H54 (cell line): Measurements from ENCODE around the gene BRAP.
"Not testable (repeated sequence)": the region's sequence is repeated elsewhere in the genome, so short reads cannot be mapped to it uniquely, and the experiment has no call there.

Experiments used
- DNase-seq: peaks from one replicate; pipeline ENCODE4 v3.0.0; 2011; ENCODE audit warnings: low spot score, mixed read lengths; ENCODE audit not compliant: insufficient read length
- FAIRE-seq: peaks from 3 replicates; lab custom pipeline; 2011; peaks lifted over from hg19 to GRCh38; lab: Jason Lieb, UNC
- POLR2A ChIP-seq: IDR thresholded peaks from 2 replicates; pipeline ENCODE4 v1.6.1; 2011; ENCODE audit warnings: low read depth, mild to moderate bottlenecking, low read length

BRAP gene

GRCh38 chr12:111692575-111693210 lies 6.9 kb upstream of the BRAP start:
- FAIRE-seq (no peak), DNase-seq (no peak)
- TF ChIP-seq POLR2A: no peak

GRCh38 chr12:111691262-111691661 lies 5.5 kb upstream of the BRAP start:
- DNase-seq: no peak
- FAIRE-seq: no peak
- TF ChIP-seq POLR2A: no peak

GRCh38 chr12:111687952-111688351 lies 2.2 kb upstream of the BRAP start:
- TF ChIP-seq POLR2A: no peak
- DNase-seq (no peak), FAIRE-seq (no peak)

- DNase-seq (no peak), FAIRE-seq (no peak)
- no peak for TF ChIP-seq POLR2A
Measured at GRCh38 chr12:111687255-111687654, 1.5 kb upstream of the BRAP start.

GRCh38 chr12:111686574-111687105 lies 884 bp upstream of the BRAP start:
- peak; percentile 6 for FAIRE-seq
- TF ChIP-seq POLR2A: no peak

GRCh38 chr12:111685322-111685810 lies 390 bp downstream of the BRAP start:
- FAIRE-seq: no peak
- DNase-seq: no peak
- no peak for TF ChIP-seq POLR2A

More at GRCh38 chr12:111686574-111687105, 884 bp upstream of the BRAP start:
- DNase-seq: no peak

- not testable (repeated sequence) for DNase-seq, FAIRE-seq
Measured at GRCh38 chr12:111684485-111685198, 1.1 kb downstream of the BRAP start.

- no peak for TF ChIP-seq POLR2A
- no peak for DNase-seq
- FAIRE-seq: no peak
Measured at GRCh38 chr12:111677186-111677585, 8.6 kb downstream of the BRAP start.

GRCh38 chr12:111673503-111673902 lies 12.3 kb downstream of the BRAP start:
- DNase-seq (no peak), FAIRE-seq (no peak)
- TF ChIP-seq POLR2A: no peak

GRCh38 chr12:111672822-111673381 lies 12.9 kb downstream of the BRAP start:
- FAIRE-seq: no peak
- DNase-seq: no peak
- TF ChIP-seq POLR2A: no peak

GRCh38 chr12:111664961-111665865 lies 20.5 kb downstream of the BRAP start:
- DNase-seq: no peak
- TF ChIP-seq POLR2A: no peak
- no peak for FAIRE-seq

- no peak for FAIRE-seq
- no peak for DNase-seq
- no peak for TF ChIP-seq POLR2A
Measured at GRCh38 chr12:111664499-111664898, 21.3 kb downstream of the BRAP start.

GRCh38 chr12:111656016-111656415 lies 29.7 kb downstream of the BRAP start:
- no peak for TF ChIP-seq POLR2A
- DNase-seq (no peak), FAIRE-seq (no peak)

GRCh38 chr12:111655356-111655755 lies 30.4 kb downstream of the BRAP start:
- no peak for FAIRE-seq

More at GRCh38 chr12:111655356-111655755, 30.4 kb downstream of the BRAP start:
- DNase-seq: no peak
- TF ChIP-seq POLR2A: no peak
